Hepatocyte (in vitro differentiated cells): ENCODE measurements around the gene MYOZ1. TPM values are rescaled to one million over a fixed set of nuclear protein-coding genes. Genes with fewer than 3 reads are reported as not detected.
"Not testable (repeated sequence)": the region's sequence is repeated elsewhere in the genome, so short reads cannot be mapped to it uniquely, and the experiment has no call there.

Experiments
- DNase-seq: peaks from one replicate; pipeline ENCODE4 v3.0.0-alpha.2; 2016; ENCODE audit warnings: low spot score
- H2AFZ ChIP-seq: fragments of 200-600 bp; sonication (generic); 2 replicates; pipeline ENCODE4 v1.6.0; 2016; ENCODE audit warnings: antibody characterized with exemption, mild to moderate bottlenecking
- H3K27ac ChIP-seq: fragments of 200-600 bp; sonication (generic); 2 replicates; pipeline ENCODE4 v1.5.1; 2016; ENCODE audit warnings: mild to moderate bottlenecking
- H3K27me3 ChIP-seq: fragments of 200-600 bp; sonication (generic); 2 replicates; pipeline ENCODE4 v1.6.1; 2016
- H3K36me3 ChIP-seq: fragments of 200-600 bp; sonication (generic); replicated peaks from 2 replicates; pipeline ENCODE4 v1.5.1; 2016; ENCODE audit warnings: low read depth; ENCODE audit not compliant: insufficient read depth
- H3K4me1 ChIP-seq: fragments of 200-600 bp; sonication (generic); 2 replicates; pipeline ENCODE4 v1.5.1; 2016; ENCODE audit warnings: mild to moderate bottlenecking, moderate library complexity; ENCODE audit not compliant: insufficient read depth
- H3K4me2 ChIP-seq: fragments of 200-600 bp; sonication (generic); 2 replicates; pipeline ENCODE4 v1.6.0; 2016
- H3K4me3 ChIP-seq: fragments of 200-600 bp; sonication (generic); 2 replicates; pipeline ENCODE4 v1.5.1; 2016; ENCODE audit warnings: mild to moderate bottlenecking
- H3K79me2 ChIP-seq: fragments of 200-600 bp; sonication (generic); 2 replicates; pipeline ENCODE4 v1.6.0; 2017; ENCODE audit warnings: mild to moderate bottlenecking
- H3K9me2 ChIP-seq: fragments of 200-600 bp; sonication (generic); replicated peaks from 2 replicates; pipeline ENCODE4 v1.6.0; 2017; ENCODE audit warnings: mild to moderate bottlenecking; ENCODE audit not compliant: insufficient read depth
- H3K9me3 ChIP-seq: fragments of 200-600 bp; sonication (generic); 2 replicates; pipeline ENCODE4 v1.5.1; 2016; ENCODE audit warnings: low read depth, mild to moderate bottlenecking
- H4K20me1 ChIP-seq: fragments of 200-600 bp; sonication (generic); 2 replicates; pipeline ENCODE4 v1.6.0; 2016; ENCODE audit warnings: mild to moderate bottlenecking; ENCODE audit not compliant: insufficient read depth, poor library complexity, severe bottlenecking
- CTCF ChIP-seq: fragments of 200-600 bp; sonication (generic); IDR thresholded peaks from 2 replicates; pipeline ENCODE4 v1.5.1; 2016; ENCODE audit warnings: antibody characterized with exemption, mild to moderate bottlenecking; ENCODE audit not compliant: poor library complexity
- EZH2 ChIP-seq: fragments of 200-600 bp; sonication (generic); IDR thresholded peaks from 2 replicates; pipeline ENCODE4 v1.6.1; 2016; ENCODE audit warnings: antibody characterized with exemption, mild to moderate bottlenecking, borderline replicate concordance
- EZH2phosphoT487 ChIP-seq: fragments of 200-600 bp; sonication (generic); IDR thresholded peaks from one replicate; pipeline ENCODE4 v1.6.1; 2018; ENCODE audit warnings: antibody characterized with exemption, mild to moderate bottlenecking, low read depth, moderate library complexity; ENCODE audit not compliant: unreplicated experiment, severe bottlenecking
- WGBS: methylation state at CpG from one replicate; pipeline ENCODE4 v1.1.6; 2016; ENCODE audit warnings: low lambda C conversion rate; ENCODE audit errors: missing lambda C conversion rate; 5-methylcytosine and 5-hydroxymethylcytosine counted together
- polyA plus RNA-seq: library from polyadenylated mRNA; unstranded; fragments of >200 nt; fragmentation: Nextera tagmentation; extraction: Ambion mirVana; gene quantifications from 2 replicates; pipeline ENCODE4 v1.2.1, GENCODE V29; 2016
- total RNA-seq: library from RNA; depleted of rRNA; stranded (reverse); fragments of >200 nt; gene quantifications from 2 replicates; pipeline ENCODE4 v1.2.3, GENCODE V29; 2014

Gene MYOZ1
- total and polyA plus RNA-seq, 2 experiments from 2014 or later = 0.44 to 0.50 TPM

GRCh38 chr10:73664156-73665040 lies 23.1 kb upstream of the MYOZ1 start:
- H3K4me1 ChIP-seq, H4K20me1 ChIP-seq, H3K4me2 ChIP-seq, H3K79me2 ChIP-seq, H3K4me3 ChIP-seq, H2AFZ ChIP-seq, H3K27ac ChIP-seq, DNase-seq, H3K36me3 ChIP-seq, H3K9me3 ChIP-seq, H3K27me3 ChIP-seq, H3K9me2 ChIP-seq: not testable (repeated sequence)
- WGBS = 89% methylated on average over 13 of the region's 13 CpGs

GRCh38 chr10:73663621-73664020 lies 22.3 kb upstream of the MYOZ1 start:
- H3K4me3 ChIP-seq, H3K4me1 ChIP-seq, H3K36me3 ChIP-seq, H2AFZ ChIP-seq, H3K9me3 ChIP-seq, H3K9me2 ChIP-seq, DNase-seq, H3K27ac ChIP-seq, H3K27me3 ChIP-seq, H3K79me2 ChIP-seq, H3K4me2 ChIP-seq, H4K20me1 ChIP-seq: not testable (repeated sequence)
- WGBS = 83% methylated on average over 10 of the region's 10 CpGs

- not testable (repeated sequence) for H3K79me2 ChIP-seq, H3K27ac ChIP-seq, H3K4me1 ChIP-seq, H4K20me1 ChIP-seq, H3K4me3 ChIP-seq, H3K9me2 ChIP-seq, H3K4me2 ChIP-seq, H3K27me3 ChIP-seq, H2AFZ ChIP-seq, H3K9me3 ChIP-seq, DNase-seq, H3K36me3 ChIP-seq
- WGBS = 81% methylated on average over 7 of the region's 7 CpGs
These were observed 21.4 kb upstream of the MYOZ1 start for GRCh38 chr10:73662705-73663104.

GRCh38 chr10:73655990-73656298 lies 14.7 kb upstream of the MYOZ1 start, which contains the start of gene SYNPO2L:
Gene SYNPO2L, minus strand, starts transcription at chr10:73656029. Its CDS starts 107 bp downstream, at chr10:73655922.
- Histone ChIP-seq H3K79me2 (no peaks in the 10 kb centered on the region), H3K36me3 (no peaks in the 10 kb centered on the region), H3K4me1 (no peaks in the 10 kb centered on the region), H2AFZ (no peak within 1 kb of the TSS), H3K4me2 (no peak within 1 kb of the TSS), H3K27me3 (no peaks in the 10 kb centered on the region), H3K9me2 (no peaks in the 10 kb centered on the region), H3K4me3 (no peak within 1 kb of the TSS), H3K9me3 (no peaks in the 10 kb centered on the region), H4K20me1 (no peaks in the 10 kb centered on the region), H3K27ac (no peak within 1 kb of the TSS)
- WGBS = 94% methylated on average over 5 of the region's 5 CpGs
- TF ChIP-seq EZH2 = no peak
- TF ChIP-seq EZH2phosphoT487 = no peak
- TF ChIP-seq CTCF = no peak
- no peak for DNase-seq

- TF ChIP-seq EZH2 = no peak
- TF ChIP-seq EZH2phosphoT487 = no peak
- no peak for TF ChIP-seq CTCF
- no peak for DNase-seq
- Histone ChIP-seq H3K9me3 (no peaks in the 10 kb centered on the region), H3K4me2 (no peak overlapping the region), H3K4me1 (no peaks in the 10 kb centered on the region), H3K4me3 (no peak overlapping the region), H3K27me3 (no peaks in the 10 kb centered on the region), H4K20me1 (no peaks in the 10 kb centered on the region), H3K79me2 (no peaks in the 10 kb centered on the region), H3K27ac (no peak overlapping the region), H2AFZ (no peak overlapping the region), H3K36me3 (no peaks in the 10 kb centered on the region), H3K9me2 (no peaks in the 10 kb centered on the region)
- WGBS = 92% methylated on average over 11 of the region's 12 CpGs
These were observed 14.1 kb upstream of the MYOZ1 start for GRCh38 chr10:73655257-73655989.
